ENCODE results near the gene WDFY4.

WDFY4 gene

GRCh38 chr10:48817141-48817540 lies 132.5 kb downstream of the WDFY4 start:
- DNase-seq (ENCODE audit: low read depth in 2 of 2): no peak

GRCh38 chr10:48818081-48818480 lies 133.4 kb downstream of the WDFY4 start:
- DNase-seq (ENCODE audit: low read depth in 2 of 2): no peak

- DNase-seq (ENCODE audit: low read depth in 2 of 2): no peak
These were observed 134.3 kb downstream of the WDFY4 start for GRCh38 chr10:48818861-48819520.

- no peak for DNase-seq (ENCODE audit: low read depth in 2 of 2)
These were observed 135.1 kb downstream of the WDFY4 start for GRCh38 chr10:48819783-48820182.

GRCh38 chr10:48820231-48820630 lies 135.6 kb downstream of the WDFY4 start:
- no peak for DNase-seq (ENCODE audit: low read depth in 2 of 2)

- DNase-seq (ENCODE audit: low read depth in 2 of 2): no peak
These were observed 136.0 kb downstream of the WDFY4 start for GRCh38 chr10:48820699-48821098.

GRCh38 chr10:48821111-48821510 lies 136.4 kb downstream of the WDFY4 start:
- DNase-seq (ENCODE audit: low read depth in 2 of 2): no peak

- no peak for DNase-seq (ENCODE audit: low read depth in 2 of 2)
These were observed 137.0 kb downstream of the WDFY4 start for GRCh38 chr10:48821692-48822091.

- DNase-seq (ENCODE audit: low read depth in 2 of 2): no peak
These were observed 149.0 kb downstream of the WDFY4 start for GRCh38 chr10:48833674-48834073.

GRCh38 chr10:48834189-48834965 lies 149.7 kb downstream of the WDFY4 start:
- no peak for DNase-seq (ENCODE audit: low read depth in 2 of 2)

- DNase-seq (ENCODE audit: low read depth in 2 of 2): no peak
These were observed 151.1 kb downstream of the WDFY4 start for GRCh38 chr10:48835781-48836180.

GRCh38 chr10:48836605-48837004 lies 151.9 kb downstream of the WDFY4 start:
- no peak for DNase-seq (ENCODE audit: low read depth in 2 of 2)

GRCh38 chr10:48838834-48839233 lies 154.2 kb downstream of the WDFY4 start:
- no peak for DNase-seq (ENCODE audit: low read depth in 2 of 2)

- no peak for DNase-seq (ENCODE audit: low read depth in 2 of 2)
These were observed 155.4 kb downstream of the WDFY4 start for GRCh38 chr10:48839809-48840679.

- no peak for DNase-seq (ENCODE audit: low read depth in 2 of 2)
These were observed 157.6 kb downstream of the WDFY4 start for GRCh38 chr10:48842231-48842630.

GRCh38 chr10:48843198-48843597 lies 158.5 kb downstream of the WDFY4 start:
- no peak for DNase-seq (ENCODE audit: low read depth in 2 of 2)

- no peak for DNase-seq (ENCODE audit: low read depth in 2 of 2)
These were observed 159.9 kb downstream of the WDFY4 start for GRCh38 chr10:48844616-48845015.

GRCh38 chr10:48845512-48845911 lies 160.8 kb downstream of the WDFY4 start:
- no peak for DNase-seq (ENCODE audit: low read depth in 2 of 2)

- DNase-seq (ENCODE audit: low read depth in 2 of 2): no peak
These were observed 163.0 kb downstream of the WDFY4 start for GRCh38 chr10:48847691-48848090.

- no peak for DNase-seq (ENCODE audit: low read depth in 2 of 2)
These were observed 172.2 kb downstream of the WDFY4 start for GRCh38 chr10:48856855-48857254.

GRCh38 chr10:48872234-48872633 lies 187.6 kb downstream of the WDFY4 start:
- DNase-seq (ENCODE audit: low read depth in 2 of 2): no peak

- no peak for DNase-seq (ENCODE audit: low read depth in 2 of 2)
These were observed 193.4 kb downstream of the WDFY4 start for GRCh38 chr10:48878091-48878490.
